Sigmoid colon (tissue), 4 donors: ENCODE results near the gene TBC1D2B.
"Not testable (repeated sequence)": the region's sequence is repeated elsewhere in the genome, so short reads cannot be mapped to it uniquely, and the experiment has no call there.

Source experiments
- EP300 ChIP-seq, 4 donors: sonication (generic); formaldehyde crosslinking; IDR thresholded peaks; one replicate each; pipeline ENCODE4 v1.6.1; 2017; ENCODE audit warnings: antibody characterized with exemption in 4 of 4
- POLR2A ChIP-seq, 2 donors: fragments of 450-650 bp; IDR thresholded peaks; one replicate each; pipeline ENCODE4 v1.6.1; 2016; ENCODE audit warnings: antibody characterized with exemption in 2 of 2, mild to moderate bottlenecking in 2 of 2, moderate library complexity in 2 of 2
- TF ChIP-seq, protein P1 (sequence below), 4 experiments: fragments of 450-650 bp in 3 of 4; fragments of 200-600 bp in 1 of 4; IDR thresholded peaks; one replicate each; pipeline ENCODE4 v1.5.1; 2016 to 2019; ENCODE audit warnings: antibody characterized with exemption in 4 of 4, mild to moderate bottlenecking in 3 of 4, moderate library complexity in 2 of 4

DNA sequence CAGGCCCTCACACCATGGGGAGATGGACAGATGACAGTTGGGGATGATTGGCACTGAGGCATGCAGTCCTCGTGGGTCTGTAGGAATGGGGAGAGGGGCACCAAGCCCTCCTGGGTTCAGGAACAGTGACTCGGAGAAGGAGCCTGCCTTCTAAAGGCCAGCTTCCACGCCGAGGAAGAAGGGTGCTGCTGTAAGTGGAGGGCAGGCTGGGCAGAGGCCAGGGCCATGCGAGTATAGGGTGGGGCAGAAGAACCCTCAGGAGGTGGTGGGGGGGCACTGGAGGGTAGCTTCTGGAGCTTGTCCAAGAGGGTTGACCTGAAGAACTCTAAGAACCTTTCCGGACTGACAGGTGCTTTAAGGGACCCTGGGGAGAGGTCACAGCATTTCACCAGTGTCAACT lies 104.8 kb downstream of the TBC1D2B start:
- TF ChIP-seq, protein P1, sequence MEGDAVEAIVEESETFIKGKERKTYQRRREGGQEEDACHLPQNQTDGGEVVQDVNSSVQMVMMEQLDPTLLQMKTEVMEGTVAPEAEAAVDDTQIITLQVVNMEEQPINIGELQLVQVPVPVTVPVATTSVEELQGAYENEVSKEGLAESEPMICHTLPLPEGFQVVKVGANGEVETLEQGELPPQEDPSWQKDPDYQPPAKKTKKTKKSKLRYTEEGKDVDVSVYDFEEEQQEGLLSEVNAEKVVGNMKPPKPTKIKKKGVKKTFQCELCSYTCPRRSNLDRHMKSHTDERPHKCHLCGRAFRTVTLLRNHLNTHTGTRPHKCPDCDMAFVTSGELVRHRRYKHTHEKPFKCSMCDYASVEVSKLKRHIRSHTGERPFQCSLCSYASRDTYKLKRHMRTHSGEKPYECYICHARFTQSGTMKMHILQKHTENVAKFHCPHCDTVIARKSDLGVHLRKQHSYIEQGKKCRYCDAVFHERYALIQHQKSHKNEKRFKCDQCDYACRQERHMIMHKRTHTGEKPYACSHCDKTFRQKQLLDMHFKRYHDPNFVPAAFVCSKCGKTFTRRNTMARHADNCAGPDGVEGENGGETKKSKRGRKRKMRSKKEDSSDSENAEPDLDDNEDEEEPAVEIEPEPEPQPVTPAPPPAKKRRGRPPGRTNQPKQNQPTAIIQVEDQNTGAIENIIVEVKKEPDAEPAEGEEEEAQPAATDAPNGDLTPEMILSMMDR (IDR thresholded peaks at IDR 0.05): not testable (repeated sequence)
- TF ChIP-seq POLR2A, EP300 (IDR thresholded peaks at IDR 0.05): not testable (repeated sequence)
